Loucy (cell line): ENCODE data around the gene HDGF.

ENCODE experiments used
- H2AFZ ChIP-seq: fragments of 200-600 bp; sonication (generic); 2 replicates; pipeline ENCODE4 v1.6.0; 2016; ENCODE audit warnings: antibody characterized with exemption, mild to moderate bottlenecking, low read length, moderate library complexity
- H3F3A ChIP-seq: fragments of 200-600 bp; 2 replicates; pipeline ENCODE4 v1.6.0; 2016; ENCODE audit warnings: antibody characterized with exemption, low read depth, mild to moderate bottlenecking
- H3K27me3 ChIP-seq: fragments of 200-600 bp; sonication (generic); 2 replicates; pipeline ENCODE4 v1.6.1; 2014; ENCODE audit warnings: low read length, mild to moderate bottlenecking; ENCODE audit not compliant: insufficient read depth, poor library complexity, severe bottlenecking
- H3K36me3 ChIP-seq: fragments of 200-600 bp; sonication (generic); 2 replicates; pipeline ENCODE4 v1.6.1; 2016; ENCODE audit warnings: low read length; ENCODE audit not compliant: insufficient read depth
- H3K4me1 ChIP-seq: fragments of 200-600 bp; sonication (generic); 2 replicates; pipeline ENCODE4 v1.5.1; 2014; ENCODE audit warnings: low read length, mild to moderate bottlenecking; ENCODE audit not compliant: insufficient read depth, poor library complexity, severe bottlenecking
- H3K4me2 ChIP-seq: fragments of 200-600 bp; sonication (generic); 2 replicates; pipeline ENCODE4 v1.6.0; 2014; ENCODE audit warnings: antibody characterized with exemption, low read length, low read depth, mild to moderate bottlenecking; ENCODE audit not compliant: poor library complexity, severe bottlenecking
- H3K4me3 ChIP-seq: fragments of 200-600 bp; sonication (generic); 2 replicates; pipeline ENCODE4 v1.5.1; 2014; ENCODE audit warnings: low read length, mild to moderate bottlenecking, mixed read lengths; ENCODE audit not compliant: poor library complexity, severe bottlenecking
- H3K79me2 ChIP-seq: fragments of 200-600 bp; sonication (generic); 2 replicates; pipeline ENCODE4 v1.6.1; 2014; ENCODE audit warnings: low read length; ENCODE audit not compliant: insufficient read depth
- H3K9ac ChIP-seq: fragments of 200-600 bp; sonication (generic); 2 replicates; pipeline ENCODE4 v1.6.0; 2014; ENCODE audit warnings: mild to moderate bottlenecking, low read depth, low read length, moderate library complexity; ENCODE audit not compliant: poor library complexity, severe bottlenecking
- H3K9me2 ChIP-seq: fragments of 200-600 bp; sonication (generic); replicated peaks from 2 replicates; pipeline ENCODE4 v1.6.1; 2016; ENCODE audit warnings: low read depth, low read length, mixed read lengths
- H3K9me3 ChIP-seq: fragments of 200-600 bp; sonication (generic); 2 replicates; pipeline ENCODE4 v1.6.1; 2014; ENCODE audit warnings: mild to moderate bottlenecking, antibody characterized with exemption, low read length, low read depth; ENCODE audit not compliant: insufficient read depth
- H4K20me1 ChIP-seq: fragments of 200-600 bp; sonication (generic); 2 replicates; pipeline ENCODE4 v1.6.0; 2014; ENCODE audit warnings: antibody characterized with exemption, low read length, mild to moderate bottlenecking; ENCODE audit not compliant: insufficient read depth, poor library complexity, severe bottlenecking
- EZH2phosphoT487 ChIP-seq: fragments of 200-600 bp; IDR thresholded peaks from 2 replicates; pipeline ENCODE4 v1.6.1; 2018; ENCODE audit warnings: antibody characterized with exemption, mild to moderate bottlenecking, moderate library complexity, borderline replicate concordance
- TF ChIP-seq, protein P1 (sequence below): fragments of 200-600 bp; sonication (generic); conservative IDR thresholded peaks from 2 replicates; pipeline ENCODE4 v1.5.1; 2014; ENCODE audit warnings: mild to moderate bottlenecking, antibody characterized with exemption, low read length

The HDGF gene

DNA sequence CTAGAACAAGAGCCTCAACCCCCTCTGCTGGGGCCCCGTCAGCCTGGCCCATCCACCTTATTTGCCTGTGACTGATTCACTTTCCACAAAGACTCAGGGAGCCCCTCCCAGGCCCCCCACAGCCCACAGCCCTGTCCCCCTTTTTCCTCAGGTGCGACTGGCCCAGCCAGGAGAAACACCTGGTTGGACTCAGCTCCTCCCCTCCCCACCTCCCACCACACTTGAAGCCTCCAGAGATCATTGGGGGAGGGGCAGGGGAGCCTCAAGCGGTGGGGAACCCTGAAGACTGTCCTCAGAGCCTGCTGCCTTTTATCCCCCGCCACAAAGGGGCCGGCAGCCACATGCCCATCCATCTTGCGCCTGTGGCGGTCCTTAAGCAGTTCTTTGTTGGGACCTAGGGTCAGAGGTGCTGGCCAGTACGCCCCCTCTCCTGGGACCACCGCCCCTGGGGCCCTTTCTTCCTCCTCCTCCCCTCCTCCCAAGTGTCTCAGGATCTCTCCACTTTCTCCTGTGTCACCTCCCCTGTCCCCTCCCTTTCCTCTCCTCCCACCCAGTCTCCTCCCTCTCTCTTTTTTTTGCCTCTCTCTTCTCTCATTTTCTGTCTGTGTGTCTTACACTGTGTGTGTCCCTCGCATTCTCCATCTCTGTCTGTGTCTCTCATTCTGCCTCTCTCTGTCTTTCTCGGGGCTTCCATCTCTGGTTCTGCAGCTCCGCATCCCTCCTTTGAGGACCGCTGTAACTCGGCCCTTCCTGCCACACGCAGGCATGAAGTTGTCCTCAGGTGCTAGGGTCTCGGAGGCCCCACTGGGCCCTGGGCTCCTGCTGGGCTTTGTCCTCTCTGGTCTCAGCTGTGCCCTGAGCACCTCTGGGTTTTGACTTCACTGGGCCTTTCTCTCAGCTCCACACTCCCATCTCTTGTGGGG is 58.3 kb downstream of the HDGF start:
- no peaks in the 10 kb centered on the region for H3F3A ChIP-seq
- no peak overlapping the region for H3K4me2 ChIP-seq
- H3K9ac ChIP-seq, result no peak overlapping the region
- no peaks in the 10 kb centered on the region for H3K36me3 ChIP-seq
- H4K20me1 ChIP-seq, result no peaks in the 10 kb centered on the region
- no peaks in the 10 kb centered on the region for H3K27me3 ChIP-seq
- no peak overlapping the region; the same call in 1 of the 2 replicates for H2AFZ ChIP-seq
- no peak overlapping the region for H3K4me3 ChIP-seq
- no peaks in the 10 kb centered on the region for H3K9me3 ChIP-seq
- TF ChIP-seq, protein P1, sequence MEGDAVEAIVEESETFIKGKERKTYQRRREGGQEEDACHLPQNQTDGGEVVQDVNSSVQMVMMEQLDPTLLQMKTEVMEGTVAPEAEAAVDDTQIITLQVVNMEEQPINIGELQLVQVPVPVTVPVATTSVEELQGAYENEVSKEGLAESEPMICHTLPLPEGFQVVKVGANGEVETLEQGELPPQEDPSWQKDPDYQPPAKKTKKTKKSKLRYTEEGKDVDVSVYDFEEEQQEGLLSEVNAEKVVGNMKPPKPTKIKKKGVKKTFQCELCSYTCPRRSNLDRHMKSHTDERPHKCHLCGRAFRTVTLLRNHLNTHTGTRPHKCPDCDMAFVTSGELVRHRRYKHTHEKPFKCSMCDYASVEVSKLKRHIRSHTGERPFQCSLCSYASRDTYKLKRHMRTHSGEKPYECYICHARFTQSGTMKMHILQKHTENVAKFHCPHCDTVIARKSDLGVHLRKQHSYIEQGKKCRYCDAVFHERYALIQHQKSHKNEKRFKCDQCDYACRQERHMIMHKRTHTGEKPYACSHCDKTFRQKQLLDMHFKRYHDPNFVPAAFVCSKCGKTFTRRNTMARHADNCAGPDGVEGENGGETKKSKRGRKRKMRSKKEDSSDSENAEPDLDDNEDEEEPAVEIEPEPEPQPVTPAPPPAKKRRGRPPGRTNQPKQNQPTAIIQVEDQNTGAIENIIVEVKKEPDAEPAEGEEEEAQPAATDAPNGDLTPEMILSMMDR, result no peak
- no peaks in the 10 kb centered on the region for H3K9me2 ChIP-seq
- H3K4me1 ChIP-seq, result peaks cover 21% of the 10 kb centered on the region
- no peaks in the 10 kb centered on the region for H3K79me2 ChIP-seq

DNA sequence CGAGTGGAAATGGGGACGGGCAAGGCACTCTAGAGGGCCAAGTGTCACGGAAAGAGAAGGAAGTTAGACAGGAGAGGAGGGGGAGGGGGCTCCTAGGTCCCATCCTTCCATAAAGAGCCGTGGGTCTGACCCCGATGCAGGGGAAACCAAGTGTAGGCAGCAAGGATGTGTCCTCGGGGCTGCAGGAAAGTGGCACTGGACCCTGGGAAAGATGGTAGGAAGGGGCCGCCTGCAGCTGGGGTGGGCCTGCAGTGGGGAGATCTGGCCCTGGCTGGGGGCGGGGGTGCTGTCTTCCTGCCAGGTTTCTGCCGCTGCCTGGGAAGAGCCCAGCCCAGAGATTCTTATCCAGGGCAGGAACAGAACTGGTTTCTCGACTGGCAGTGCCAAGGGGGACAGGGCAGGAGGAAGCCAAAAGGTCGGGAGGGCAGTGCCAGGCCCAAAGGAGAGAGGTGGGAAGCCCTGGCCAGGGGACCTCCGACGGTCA is 59.0 kb downstream of the HDGF start:
- Histone ChIP-seq H3K36me3 (no peaks in the 10 kb centered on the region), H3F3A (no peaks in the 10 kb centered on the region), H3K79me2 (no peaks in the 10 kb centered on the region), H3K4me2 (no peak overlapping the region), H3K27me3 (no peaks in the 10 kb centered on the region), H3K4me3 (no peak overlapping the region), H3K4me1 (peaks cover 21% of the 10 kb centered on the region), H3K9me2 (no peaks in the 10 kb centered on the region), H2AFZ (no peak overlapping the region), H4K20me1 (no peaks in the 10 kb centered on the region), H3K9ac (no peak overlapping the region), H3K9me3 (no peaks in the 10 kb centered on the region)
- TF ChIP-seq EZH2phosphoT487, result no peak
- TF ChIP-seq, protein P1, result no peak
